Hepatic stellate cell (primary cell): ENCODE measurements around the gene RNF212.
A peak's percentile ranks its signal among the peaks of the same experiment; 100 is the strongest.
"Not testable (repeated sequence)": the region's sequence is repeated elsewhere in the genome, so short reads cannot be mapped to it uniquely, and the experiment has no call there.

Experiments used
- DNase-seq: peaks from one replicate; pipeline ENCODE4 v3.0.0; 2011; ENCODE audit warnings: low spot score

The RNF212 gene

GRCh38 chr4:1113311-1114009, at the start of gene RNF212:
TSS of gene RNF212 (minus strand) at chr4:1113564. CDS start at chr4:1113464, 100 bp downstream.
- DNase-seq = peak; percentile 66

GRCh38 chr4:1160351-1160750, 47.0 kb upstream of the RNF212 start:
- DNase-seq = no peak

- no peak for DNase-seq
These were observed 42.7 kb upstream of the RNF212 start for GRCh38 chr4:1156069-1156468.

GRCh38 chr4:1155314-1155713, 42.0 kb upstream of the RNF212 start:
- DNase-seq = no peak

- DNase-seq = peak; percentile 87
These were observed 41.3 kb upstream of the RNF212 start for GRCh38 chr4:1154523-1155182.

GRCh38 chr4:1154126-1154522, 40.8 kb upstream of the RNF212 start:
- DNase-seq = no peak

GRCh38 chr4:1153567-1154090, 40.3 kb upstream of the RNF212 start:
- no peak for DNase-seq

- no peak for DNase-seq
These were observed 38.9 kb upstream of the RNF212 start for GRCh38 chr4:1152290-1152689.

- no peak for DNase-seq
These were observed 38.2 kb upstream of the RNF212 start for GRCh38 chr4:1151541-1151940.

- no peak for DNase-seq
These were observed 37.5 kb upstream of the RNF212 start for GRCh38 chr4:1150875-1151274.

GRCh38 chr4:1139860-1140259, 26.5 kb upstream of the RNF212 start:
- DNase-seq = no peak

GRCh38 chr4:1137850-1138249, 24.5 kb upstream of the RNF212 start:
- no peak for DNase-seq

GRCh38 chr4:1137063-1137776, 23.9 kb upstream of the RNF212 start:
- no peak for DNase-seq

GRCh38 chr4:1136048-1136447, 22.7 kb upstream of the RNF212 start:
- DNase-seq = no peak

- DNase-seq = no peak
These were observed 19.7 kb upstream of the RNF212 start for GRCh38 chr4:1133033-1133432.

GRCh38 chr4:1130316-1131186, 17.2 kb upstream of the RNF212 start:
- DNase-seq = peak; percentile 76

- no peak for DNase-seq
These were observed 13.1 kb upstream of the RNF212 start for GRCh38 chr4:1126506-1126905.

- not testable (repeated sequence) for DNase-seq
These were observed 12.1 kb upstream of the RNF212 start for GRCh38 chr4:1125466-1125865.

GRCh38 chr4:1124818-1125217, 11.5 kb upstream of the RNF212 start:
- no peak for DNase-seq

GRCh38 chr4:1122505-1122904, 9.1 kb upstream of the RNF212 start:
- no peak for DNase-seq

GRCh38 chr4:1116838-1117237, 3.5 kb upstream of the RNF212 start:
- DNase-seq = no peak
